Stomach (tissue), 9 donors: ENCODE data around the gene CD80. TPM values are rescaled to one million over a fixed set of nuclear protein-coding genes. Genes with fewer than 3 reads are reported as not detected.

Experiments
- DNase-seq, 2 donors: peaks; one replicate each; pipeline versions ENCODE4 v3.0.0 to v3.0.0-alpha.2; 2013 to 2019
- H3K27ac ChIP-seq, 5 donors: fragments of 200-600 bp in 4 of 5; sonication (generic) in 4 of 5; one replicate each; pipeline ENCODE4 v1.5.1; 2013 to 2019; ENCODE audit warnings: mild to moderate bottlenecking in 1 of 5, moderate library complexity in 1 of 5
- H3K27me3 ChIP-seq, 3 donors: fragments of 200-600 bp; sonication (generic); one replicate each; pipeline ENCODE4 v1.5.1; 2017 to 2019; ENCODE audit warnings: mixed run types in 1 of 3
- H3K36me3 ChIP-seq, 4 donors: fragments of 200-600 bp; sonication (generic); 1 replicate in 3 of 4; 2 replicates in 1 of 4; pipeline ENCODE4 v1.5.1; 2016 to 2019
- H3K4me1 ChIP-seq, 4 donors: fragments of 200-600 bp; sonication (generic); one replicate each; pipeline ENCODE4 v1.5.1; 2016 to 2019
- H3K4me3 ChIP-seq, 4 donors: fragments of 200-600 bp; sonication (generic) in 3 of 4; one replicate each; pipeline ENCODE4 v1.5.1; 2016 to 2019; ENCODE audit warnings: mild to moderate bottlenecking in 1 of 4
- H3K9me3 ChIP-seq, 4 donors: fragments of 200-600 bp; sonication (generic); one replicate each; pipeline ENCODE4 v1.5.1; 2016 to 2019
- CTCF ChIP-seq, 7 experiments: fragments of 450-650 bp in 4 of 7; fragments of 200-600 bp in 3 of 7; sonication (generic) in 3 of 7; IDR thresholded peaks; one replicate each; pipeline ENCODE4 v1.5.1; 2016 to 2019; ENCODE audit warnings: antibody characterized with exemption in 7 of 7, control low read depth in 2 of 7, mild to moderate bottlenecking in 1 of 7
- EP300 ChIP-seq: sonication (generic); formaldehyde crosslinking; IDR thresholded peaks from one replicate; pipeline ENCODE4 v1.6.1; 2017; ENCODE audit warnings: antibody characterized with exemption
- POLR2A ChIP-seq, 4 donors: fragments of 450-650 bp; IDR thresholded peaks; one replicate each; pipeline ENCODE4 v1.6.1; 2016; ENCODE audit warnings: antibody characterized with exemption in 4 of 4, control low read depth in 2 of 4, mild to moderate bottlenecking in 1 of 4, moderate library complexity in 1 of 4
- POLR2AphosphoS5 ChIP-seq, 3 donors: sonication (generic); formaldehyde crosslinking; IDR thresholded peaks; one replicate each; pipeline ENCODE4 v1.6.1; 2016; ENCODE audit warnings: antibody characterized with exemption in 3 of 3
- WGBS, 5 donors: extraction: QIAGEN DNeasy Blood & Tissue Kit in 3 of 5; methylation state at CpG; one replicate each; pipeline versions ENCODE4 v1.1.5 to v1.1.7; 2013 to 2018; 5-methylcytosine and 5-hydroxymethylcytosine counted together
- intact Hi-C: fragments of 100-400 bp; cut with DNase I; formaldehyde crosslinking; loops from one replicate; pipeline ENCODE4 v1.15.1; 2023; ENCODE audit warnings: low total_unique reads
- polyA plus RNA-seq, 3 donors: library from polyadenylated mRNA; stranded (reverse); fragments of 200-250 nt; gene quantifications; one replicate each; pipeline ENCODE4 v1.2.3, GENCODE V29; 2013
- total RNA-seq, 5 donors: library from RNA; depleted of rRNA; stranded (reverse); fragments of >200 nt; gene quantifications; one replicate each; pipeline versions ENCODE4 v1.1.0 to v1.2.3, GENCODE V29; 2014 to 2016
- donor health status: healthy with polysubstance abuse.
- donor health status: Bipolar disorder and iron deficiency.
- donor health status: healthy.

CD80 gene
- total and polyA plus RNA-seq, 8 donors, result 0.14 to 9.9 (median 0.40) TPM; not detected in 2

GRCh38 chr3:119586733-119587172, 27.3 kb upstream of the CD80 start:
- Histone ChIP-seq H3K27ac (no peak overlapping the region), H3K36me3 (peaks cover 0 to 15% (median 4%) of the 10 kb centered on the region in 4 donors), H3K9me3 (no peaks in the 10 kb centered on the region), H3K4me1 (no peaks in the 10 kb centered on the region), H3K27me3 (no peaks in the 10 kb centered on the region), H3K4me3 (no peak overlapping the region)
- WGBS, 5 donors, result 81 to 92% (median 88%) methylated on average over 3 of the region's 3 CpGs
- TF ChIP-seq POLR2A (IDR thresholded peaks at IDR 0.05), result no peak
- no peak for TF ChIP-seq POLR2AphosphoS5 (IDR thresholded peaks at IDR 0.05)
- no peak for TF ChIP-seq CTCF (IDR thresholded peaks at IDR 0.05)
- TF ChIP-seq EP300, result no peak
- intact Hi-C loops, result no loop called here
- no peak for DNase-seq

- no peak for TF ChIP-seq CTCF (IDR thresholded peaks at IDR 0.05)
- TF ChIP-seq EP300, result no peak
- no peak for TF ChIP-seq POLR2AphosphoS5 (IDR thresholded peaks at IDR 0.05)
- no peak for TF ChIP-seq POLR2A (IDR thresholded peaks at IDR 0.05)
- Histone ChIP-seq H3K36me3 (peaks cover 0 to 15% (median 4%) of the 10 kb centered on the region in 4 donors), H3K27me3 (no peaks in the 10 kb centered on the region), H3K4me1 (peaks cover 0 to 6% (median 3%) of the 10 kb centered on the region in 4 donors), H3K4me3 (no peak overlapping the region), H3K27ac (no peak overlapping the region), H3K9me3 (no peaks in the 10 kb centered on the region)
- no peak for DNase-seq
- WGBS, 5 donors, result 92 to 98% (median 97%) methylated on average over 8 to 11 of the region's 11 CpGs
- intact Hi-C loops, result no loop called here
Measured at GRCh38 chr3:119585856-119586570, 26.6 kb upstream of the CD80 start.

DNA sequence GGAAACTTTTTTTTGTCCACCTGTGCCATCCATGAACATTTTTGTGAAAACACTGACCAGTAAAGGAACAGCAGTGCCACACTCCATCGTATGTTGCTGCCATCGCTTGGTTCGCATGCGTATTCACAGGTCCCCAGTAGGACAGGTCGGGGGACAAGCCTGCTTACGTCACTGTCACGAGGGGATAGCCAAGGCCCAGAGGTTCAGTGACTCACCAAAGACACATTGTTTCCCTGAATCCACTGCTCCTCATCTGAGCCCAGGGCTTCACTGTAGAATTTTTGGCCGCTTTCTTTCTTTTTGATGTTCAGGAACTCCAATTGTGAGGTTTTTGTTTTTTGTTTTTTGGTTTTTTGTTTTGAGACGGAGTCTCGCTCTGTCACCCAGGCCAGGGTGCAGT, 25.8 kb upstream of the CD80 start:
- Histone ChIP-seq H3K4me3 (no peak overlapping the region), H3K27me3 (no peaks in the 10 kb centered on the region), H3K4me1 (peaks cover 4 to 14% (median 9%) of the 10 kb centered on the region in 4 donors), H3K9me3 (no peaks in the 10 kb centered on the region), H3K36me3 (peaks cover 0 to 15% (median 4%) of the 10 kb centered on the region in 4 donors), H3K27ac (no peak overlapping the region)
- no peak for TF ChIP-seq CTCF (IDR thresholded peaks at IDR 0.05)
- TF ChIP-seq EP300, result no peak
- no peak for TF ChIP-seq POLR2AphosphoS5 (IDR thresholded peaks at IDR 0.05)
- DNase-seq, result no peak
- intact Hi-C loops, result no loop called here
- WGBS, 5 donors, result 94 to 97% (median 96%) methylated on average over 10 of the region's 10 CpGs

GRCh38 chr3:119582178-119582577, 22.8 kb upstream of the CD80 start:
- Histone ChIP-seq H3K27ac (no peak overlapping the region), H3K27me3 (no peaks in the 10 kb centered on the region), H3K36me3 (peaks cover 0 to 10% (median 4%) of the 10 kb centered on the region in 4 donors), H3K9me3 (no peaks in the 10 kb centered on the region), H3K4me1 (peaks cover 5 to 28% (median 19%) of the 10 kb centered on the region in 4 donors), H3K4me3 (no peak overlapping the region)
- DNase-seq, result no peak
- WGBS, 5 donors, result 71 to 86% (median 85%) methylated on average over 6 of the region's 6 CpGs
- TF ChIP-seq CTCF (IDR thresholded peaks at IDR 0.05) (no peak), POLR2AphosphoS5 (IDR thresholded peaks at IDR 0.05) (no peak), POLR2A (IDR thresholded peaks at IDR 0.05) (no peak), EP300 (no peak)
- intact Hi-C loops, result no loop called here
